Neural cell (in vitro differentiated cells): ENCODE measurements around the gene WASHC4. TPM values are rescaled to one million over a fixed set of nuclear protein-coding genes. Genes with fewer than 3 reads are reported as not detected.

Experiments used
- H2AFZ ChIP-seq: fragments of 200-600, 300-800 bp; sonication (generic), shearing (Covaris generic); 2 replicates; pipeline ENCODE4 v1.6.0; 2014; ENCODE audit warnings: low read depth, mild to moderate bottlenecking, antibody characterized with exemption, low read length, moderate library complexity
- H3F3A ChIP-seq: fragments of 200-600 bp; shearing (Covaris generic); 2 replicates; pipeline ENCODE4 v1.6.1; 2016; ENCODE audit warnings: mild to moderate bottlenecking, moderate library complexity, mixed read lengths, antibody characterized with exemption, low read length; ENCODE audit not compliant: insufficient read depth, poor library complexity, severe bottlenecking
- H3K27ac ChIP-seq: fragments of 200-600, 300-800 bp; sonication (generic), shearing (Covaris generic); 2 replicates; pipeline ENCODE4 v1.5.1; 2014; ENCODE audit warnings: mild to moderate bottlenecking, low read length, moderate library complexity
- H3K27me3 ChIP-seq: fragments of 300-800, 200-600 bp; sonication (generic), shearing (Covaris generic); 2 replicates; pipeline ENCODE4 v1.6.0; 2014; ENCODE audit warnings: mild to moderate bottlenecking, low read depth, low read length, moderate library complexity; ENCODE audit not compliant: insufficient read depth
- H3K36me3 ChIP-seq: fragments of 300-800, 200-600 bp; sonication (generic), shearing (Covaris generic); 2 replicates; pipeline ENCODE4 v1.5.1; 2014; ENCODE audit warnings: mild to moderate bottlenecking, antibody characterized with exemption, low read length, moderate library complexity; ENCODE audit not compliant: insufficient read depth
- H3K4me2 ChIP-seq: fragments of 300-800, 200-600 bp; sonication (generic), shearing (Covaris generic); 2 replicates; pipeline ENCODE4 v1.6.0; 2014; ENCODE audit warnings: mild to moderate bottlenecking, low read length
- H3K4me3 ChIP-seq: fragments of 300-800, 200-600 bp; sonication (generic), shearing (Covaris generic); 2 replicates; pipeline ENCODE4 v1.5.1; 2014; ENCODE audit warnings: mild to moderate bottlenecking, low read length, moderate library complexity
- H3K79me2 ChIP-seq: fragments of 200-600 bp; shearing (Covaris generic); replicated peaks from 2 replicates; pipeline ENCODE4 v1.6.0; 2014; ENCODE audit warnings: mild to moderate bottlenecking, low read length, moderate library complexity; ENCODE audit not compliant: insufficient read depth
- H3K9ac ChIP-seq: fragments of 300-800, 200-600 bp; sonication (generic), shearing (Covaris generic); 2 replicates; pipeline ENCODE4 v1.6.1; 2016; ENCODE audit warnings: mild to moderate bottlenecking, low read length, mixed read lengths
- H3K9me2 ChIP-seq: fragments of 200-600 bp; shearing (Covaris generic); 2 replicates; pipeline ENCODE4 v1.6.1; 2016; ENCODE audit warnings: mild to moderate bottlenecking, low read length, mixed read lengths; ENCODE audit not compliant: insufficient read depth
- H3K9me3 ChIP-seq: fragments of 200-600, 300-800 bp; sonication (generic), shearing (Covaris generic); 2 replicates; pipeline ENCODE4 v1.6.1; 2016; ENCODE audit warnings: mild to moderate bottlenecking, mixed run types, low read length, moderate library complexity, mixed read lengths
- H4K20me1 ChIP-seq: fragments of 200-600 bp; shearing (Covaris generic); 2 replicates; pipeline ENCODE4 v1.6.1; 2016; ENCODE audit warnings: mild to moderate bottlenecking, mixed run types; ENCODE audit not compliant: insufficient read depth
- CTCF ChIP-seq: fragments of 450-650 bp; IDR thresholded peaks from 2 replicates; pipeline ENCODE4 v1.5.1; 2014; ENCODE audit warnings: antibody characterized with exemption, mild to moderate bottlenecking, moderate library complexity; ENCODE audit not compliant: poor library complexity, severe bottlenecking
- EP300 ChIP-seq: fragments of 450-650 bp; conservative IDR thresholded peaks from 2 replicates; pipeline ENCODE4 v1.6.1; 2014; ENCODE audit warnings: antibody characterized with exemption, mild to moderate bottlenecking, moderate library complexity; ENCODE audit not compliant: poor library complexity, severe bottlenecking
- EZH2 ChIP-seq: fragments of 200-600, 300-800 bp; shearing (Covaris generic), sonication (generic); IDR thresholded peaks from 2 replicates; pipeline ENCODE4 v1.6.1; 2014; ENCODE audit warnings: antibody characterized with exemption, low read length, borderline replicate concordance, mild to moderate bottlenecking; ENCODE audit not compliant: insufficient read depth, poor library complexity, severe bottlenecking
- MXI1 ChIP-seq: fragments of 450-650 bp; conservative IDR thresholded peaks from 2 replicates; pipeline ENCODE4 v1.6.1; 2014; ENCODE audit warnings: antibody characterized with exemption, mild to moderate bottlenecking; ENCODE audit not compliant: poor library complexity, severe bottlenecking
- POLR2AphosphoS5 ChIP-seq: IDR thresholded peaks from 2 replicates; pipeline ENCODE4 v1.6.1; 2012
- RAD21 ChIP-seq: fragments of 450-650 bp; conservative IDR thresholded peaks from 2 replicates; pipeline ENCODE4 v1.6.1; 2014; ENCODE audit warnings: antibody characterized with exemption, mild to moderate bottlenecking, moderate library complexity
- REST ChIP-seq: IDR thresholded peaks from 2 replicates; pipeline ENCODE4 v1.6.1; 2012; ENCODE audit warnings: borderline replicate concordance
- SMC3 ChIP-seq: fragments of 450-650 bp; conservative IDR thresholded peaks from 2 replicates; pipeline ENCODE4 v1.6.1; 2014; ENCODE audit warnings: antibody characterized with exemption, mild to moderate bottlenecking, moderate library complexity; ENCODE audit not compliant: poor library complexity
- TAF1 ChIP-seq: IDR thresholded peaks from 2 replicates; pipeline ENCODE4 v1.6.1; 2012; ENCODE audit warnings: low read depth
- polyA plus RNA-seq: library from polyadenylated mRNA; depleted of rRNA; stranded (reverse); fragments of >200 nt; gene quantifications from 2 replicates; pipeline ENCODE4 v1.2.3, GENCODE V29; 2014

WASHC4 gene
- polyA plus RNA-seq, 1 donor from 2014 or later: 52.6 TPM

- no peaks in the 10 kb centered on the region for H3K79me2 ChIP-seq
- TF ChIP-seq EP300: no peak
- no peak for TF ChIP-seq REST
- no peak for TF ChIP-seq CTCF
- no peak for TF ChIP-seq POLR2AphosphoS5
- no peak for TF ChIP-seq MXI1
- no peak for TF ChIP-seq RAD21
- TF ChIP-seq SMC3: no peak
- TF ChIP-seq EZH2: no peak
- no peak for TF ChIP-seq TAF1
Measured at GRCh38 chr12:105196090-105196489, 88.6 kb downstream of the WASHC4 start.

GRCh38 chr12:105198961-105199360 lies 91.4 kb downstream of the WASHC4 start:
- Histone ChIP-seq H3K36me3 (no peaks in the 10 kb centered on the region), H3K9me2 (no peaks in the 10 kb centered on the region), H3K9me3 (no peaks in the 10 kb centered on the region), H3K9ac (no peak overlapping the region), H3K4me3 (no peak overlapping the region), H3K4me2 (no peak overlapping the region), H3F3A (no peaks in the 10 kb centered on the region), H2AFZ (no peak overlapping the region), H3K79me2 (no peaks in the 10 kb centered on the region), H3K27me3 (no peaks in the 10 kb centered on the region), H3K27ac (no peak overlapping the region), H4K20me1 (no peaks in the 10 kb centered on the region)
- no peak for TF ChIP-seq SMC3

More at GRCh38 chr12:105196090-105196489, 88.6 kb downstream of the WASHC4 start:
- no peaks in the 10 kb centered on the region for H3K36me3 ChIP-seq
- H2AFZ ChIP-seq: no peak overlapping the region
- no peaks in the 10 kb centered on the region for H3K27me3 ChIP-seq
- H4K20me1 ChIP-seq: no peaks in the 10 kb centered on the region
- no peak overlapping the region for H3K9ac ChIP-seq
- H3K27ac ChIP-seq: no peak overlapping the region
- H3K4me2 ChIP-seq: no peak overlapping the region
- H3F3A ChIP-seq: no peaks in the 10 kb centered on the region
- H3K9me2 ChIP-seq: no peaks in the 10 kb centered on the region
- no peaks in the 10 kb centered on the region for H3K9me3 ChIP-seq
- H3K4me3 ChIP-seq: no peak overlapping the region

GRCh38 chr12:105200385-105200784 lies 92.9 kb downstream of the WASHC4 start:
- Histone ChIP-seq H3K79me2 (no peaks in the 10 kb centered on the region), H3K9ac (no peak overlapping the region), H3F3A (no peaks in the 10 kb centered on the region), H3K4me3 (no peak overlapping the region), H4K20me1 (no peaks in the 10 kb centered on the region), H3K4me2 (no peak overlapping the region), H3K9me3 (no peaks in the 10 kb centered on the region), H3K36me3 (no peaks in the 10 kb centered on the region), H3K27me3 (no peaks in the 10 kb centered on the region), H3K9me2 (no peaks in the 10 kb centered on the region), H3K27ac (no peak overlapping the region), H2AFZ (no peak overlapping the region)
- TF ChIP-seq CTCF (no peak), MXI1 (no peak), SMC3 (no peak), POLR2AphosphoS5 (no peak), EP300 (no peak), RAD21 (no peak), TAF1 (no peak), REST (no peak)
